Activated CD4-positive, alpha-beta T cell treated with anti-CD3 and anti-CD28 coated beads for 24 hours (primary cell): ENCODE measurements around the gene NUDT14.

Experiments used
- DNase-seq, 2 donors: peaks; one replicate each; pipeline ENCODE4 v3.0.0-alpha.2; 2020; ENCODE audit warnings: low read depth in 2 of 2

Gene NUDT14

DNA sequence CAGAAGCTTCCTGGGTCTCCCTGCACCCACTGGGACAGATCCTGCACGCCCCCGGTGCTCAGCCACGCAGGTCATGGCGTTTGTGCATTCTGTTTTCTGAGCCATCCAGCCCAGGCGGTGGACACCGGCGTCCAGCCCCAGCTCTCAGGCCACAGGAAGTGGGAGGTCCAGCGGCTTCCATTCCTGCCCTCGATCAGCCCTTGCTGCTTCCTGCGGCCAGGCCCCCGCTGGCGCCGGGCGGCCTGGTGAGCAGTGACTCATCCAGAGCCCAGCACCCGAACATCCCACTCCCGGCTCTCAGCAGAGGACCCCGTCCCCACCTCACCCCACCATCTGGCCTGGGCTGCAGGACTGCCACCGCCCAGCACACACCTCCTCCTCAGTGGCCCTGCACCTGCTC, 18.0 kb upstream of the NUDT14 start:
- DNase-seq, result no peak

GRCh38 chr14:105198588-105198987, 17.5 kb upstream of the NUDT14 start:
- no peak for DNase-seq

DNA sequence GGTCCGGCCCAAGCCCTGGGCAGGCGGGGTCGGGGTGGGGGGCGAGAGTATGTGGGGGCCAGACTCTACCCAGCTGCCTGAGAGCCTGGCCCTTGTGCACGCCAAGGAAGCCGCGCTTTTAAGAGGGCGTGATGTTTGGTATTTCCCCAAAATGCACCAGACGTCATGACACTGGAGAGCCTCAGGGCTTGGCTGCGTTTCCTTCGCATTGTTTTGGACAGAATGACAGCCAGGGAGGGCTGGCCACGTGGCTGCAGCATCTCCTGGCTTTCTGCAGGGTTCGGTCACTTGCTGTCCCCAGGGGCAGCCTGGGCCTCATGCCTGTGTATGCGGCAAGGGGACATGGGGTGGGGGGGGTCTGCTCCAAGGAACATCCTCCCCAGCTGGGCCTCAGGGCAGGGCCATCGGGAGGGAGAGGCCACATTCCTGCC, 16.1 kb upstream of the NUDT14 start:
- DNase-seq, result no peak

DNA sequence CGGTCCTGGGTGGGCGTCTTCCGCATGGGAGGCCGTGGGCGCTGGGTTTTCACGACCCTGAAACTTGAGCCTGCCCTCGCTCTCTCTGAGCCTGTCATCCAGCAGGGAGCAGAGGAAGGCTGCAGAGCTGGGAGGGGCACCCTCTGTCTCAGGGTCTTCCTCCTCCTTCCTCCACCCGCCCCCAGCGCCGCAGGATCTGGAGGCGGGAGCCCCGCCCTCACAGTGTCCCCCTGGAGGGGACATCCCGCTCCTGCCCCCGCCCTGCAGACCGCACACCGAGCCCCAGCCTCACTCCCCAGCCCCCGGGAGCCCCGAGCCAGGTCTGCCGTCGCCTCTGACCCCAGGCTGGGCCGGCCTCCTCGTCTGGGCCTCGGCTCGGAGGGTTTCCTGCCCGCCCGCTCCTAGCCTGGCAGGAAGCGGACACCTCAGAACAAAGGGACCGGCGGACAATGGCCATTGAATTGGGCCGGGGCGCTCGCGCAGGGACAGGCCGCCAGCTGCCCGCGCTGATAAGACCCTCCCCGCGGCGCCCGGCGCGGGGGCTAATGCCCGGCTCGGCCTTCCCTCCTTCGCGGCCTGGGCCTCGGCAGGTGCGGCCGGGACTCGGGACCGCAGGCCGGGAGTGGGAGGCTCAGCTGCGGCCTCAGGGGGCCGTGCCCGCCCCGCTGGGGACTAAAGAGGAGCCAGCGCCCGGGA, 15.3 kb upstream of the NUDT14 start:
- DNase-seq, result no peak

- no peak for DNase-seq
Measured at GRCh38 chr14:105195522-105196264, 14.6 kb upstream of the NUDT14 start.

DNA sequence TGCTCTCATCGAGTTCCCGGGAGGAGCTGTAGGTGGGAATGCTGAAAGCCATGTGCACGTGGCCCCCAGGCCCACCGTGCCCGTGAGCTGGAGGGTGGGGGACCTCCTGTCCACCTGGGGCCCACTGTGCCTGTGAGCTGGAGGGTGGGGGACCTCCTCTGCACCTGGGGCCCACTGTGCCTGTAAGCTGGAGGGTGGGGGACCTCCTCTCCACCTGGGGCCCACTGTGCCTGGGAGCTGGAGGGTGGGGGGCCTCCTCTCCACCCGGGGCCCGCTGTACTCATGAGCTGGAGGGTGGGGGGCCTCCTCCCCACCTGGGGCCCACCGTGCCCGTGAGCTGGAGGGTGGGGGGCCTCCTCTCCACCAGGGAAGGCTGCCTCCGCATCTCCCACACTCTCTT, 13.9 kb upstream of the NUDT14 start:
- no peak for DNase-seq

- DNase-seq, result peak in 1 of 2 donors; percentile 28
Measured at GRCh38 chr14:105193916-105194782, 13.0 kb upstream of the NUDT14 start.

- DNase-seq, result no peak
Measured at GRCh38 chr14:105192866-105193731, 12.0 kb upstream of the NUDT14 start.

DNA sequence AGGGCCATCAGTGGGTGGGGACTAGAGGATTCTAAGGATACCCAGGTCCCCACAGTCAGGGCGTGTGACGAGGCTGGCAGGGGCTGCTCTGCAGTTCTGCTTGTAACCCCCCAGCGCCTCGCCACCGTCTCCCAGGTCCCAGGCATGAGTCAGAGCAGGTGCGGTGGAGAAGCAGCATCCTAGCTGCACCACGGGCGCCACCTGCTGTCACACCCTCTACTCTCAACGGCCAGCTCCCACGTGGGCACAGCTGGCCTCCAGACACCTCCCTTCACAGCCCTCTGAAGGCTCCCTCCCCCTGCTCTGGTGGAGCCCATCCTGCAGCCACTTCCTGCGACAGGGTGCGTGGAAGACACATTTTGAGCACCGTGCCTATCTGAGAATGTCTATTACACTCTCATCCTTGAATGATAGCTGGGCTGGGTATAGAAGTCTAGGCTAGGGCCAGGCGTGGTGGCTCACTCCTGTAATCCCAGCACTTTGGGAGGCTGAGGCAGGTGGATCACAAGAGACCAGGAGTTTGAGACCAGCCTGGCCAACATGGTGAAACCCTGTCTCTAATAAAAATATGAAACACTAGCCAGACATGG, 6.9 kb upstream of the NUDT14 start:
- no peak for DNase-seq

DNA sequence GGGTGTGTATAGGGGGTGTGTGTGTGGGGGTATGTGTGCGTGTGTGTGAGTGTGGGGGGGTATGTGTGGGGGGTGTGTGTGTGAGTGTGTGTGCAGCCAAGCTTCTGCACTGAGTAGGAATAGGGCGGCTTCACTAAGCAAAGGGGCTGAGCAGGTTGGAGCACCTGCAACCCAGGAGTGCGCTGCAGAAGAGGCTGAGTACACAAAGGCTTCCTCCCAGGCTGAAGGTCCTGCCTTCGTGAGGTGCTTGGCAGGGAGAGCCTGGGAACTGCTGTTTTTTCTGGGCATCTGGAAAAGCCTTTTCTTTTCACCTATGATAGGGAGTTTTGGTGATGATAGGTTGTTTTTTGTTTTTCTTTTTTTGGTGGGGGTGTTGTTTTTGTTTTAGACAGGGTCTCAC, 6.0 kb upstream of the NUDT14 start:
- DNase-seq, result no peak

DNA sequence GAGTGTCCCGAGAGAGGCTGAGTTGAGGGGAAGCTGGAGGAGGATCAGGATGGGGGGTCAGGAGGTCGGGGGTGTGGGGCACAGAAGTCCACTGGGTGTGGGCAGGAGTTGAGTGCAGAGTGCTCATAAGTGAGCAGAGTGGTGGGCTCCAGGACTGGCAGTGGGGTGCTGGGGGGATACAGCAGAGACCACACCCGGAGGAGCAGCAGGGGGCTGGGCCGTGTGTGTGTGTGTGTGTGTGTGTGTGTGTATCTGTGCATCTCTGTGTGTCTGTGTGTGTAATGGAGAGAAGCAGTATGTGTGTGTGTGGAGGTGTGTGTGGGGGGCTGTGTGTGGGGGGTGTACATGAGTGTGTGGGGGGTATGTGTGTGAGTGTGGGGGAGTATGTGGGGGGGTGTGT, 4.9 kb upstream of the NUDT14 start:
- no peak for DNase-seq

DNA sequence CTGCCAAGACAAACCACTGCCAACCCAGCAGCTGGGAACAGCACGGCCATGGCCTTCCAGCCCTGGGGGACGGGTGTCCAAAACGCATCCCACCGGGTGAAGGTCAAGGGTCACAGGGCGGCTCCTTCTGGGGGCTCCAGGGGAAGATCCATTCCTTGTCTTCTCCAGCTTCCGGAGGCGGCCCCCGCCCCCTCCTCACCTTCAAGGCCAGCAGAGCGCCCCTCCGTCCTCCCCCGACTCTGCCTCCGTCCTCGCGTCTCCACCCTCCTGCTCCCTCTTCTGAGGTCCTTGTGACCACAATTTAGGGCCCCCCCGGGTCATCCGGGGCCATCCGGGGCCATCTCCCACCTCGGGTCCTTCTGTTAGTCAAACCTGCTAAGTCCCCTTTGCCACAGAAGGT, 3.9 kb upstream of the NUDT14 start:
- DNase-seq, result no peak

DNA sequence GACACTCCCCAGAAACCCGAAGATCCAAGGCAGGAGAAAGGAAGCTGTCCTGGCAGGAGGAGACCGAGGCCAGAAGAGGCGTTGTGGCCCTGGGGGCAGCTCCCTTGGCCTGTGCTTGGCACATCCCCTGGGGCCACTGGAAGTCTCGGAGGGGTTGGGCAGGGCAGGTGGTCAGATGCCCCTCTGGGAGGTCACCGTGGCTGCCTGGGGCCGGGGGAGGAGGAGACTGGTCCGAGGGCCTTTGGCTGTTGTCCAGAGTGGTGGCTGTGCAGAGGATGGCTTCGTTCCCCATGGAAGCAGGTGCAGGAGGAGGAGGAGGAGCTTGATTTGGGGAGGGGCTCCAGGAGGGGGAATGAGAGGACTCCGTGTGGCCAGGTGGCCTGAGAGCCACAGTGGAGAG, 3.3 kb upstream of the NUDT14 start:
- DNase-seq, result no peak

- DNase-seq, result no peak
Measured at GRCh38 chr14:105182296-105183020, 1.3 kb upstream of the NUDT14 start.

- no peak for DNase-seq
Measured at GRCh38 chr14:105181549-105182295, 610 bp upstream of the NUDT14 start.

DNA sequence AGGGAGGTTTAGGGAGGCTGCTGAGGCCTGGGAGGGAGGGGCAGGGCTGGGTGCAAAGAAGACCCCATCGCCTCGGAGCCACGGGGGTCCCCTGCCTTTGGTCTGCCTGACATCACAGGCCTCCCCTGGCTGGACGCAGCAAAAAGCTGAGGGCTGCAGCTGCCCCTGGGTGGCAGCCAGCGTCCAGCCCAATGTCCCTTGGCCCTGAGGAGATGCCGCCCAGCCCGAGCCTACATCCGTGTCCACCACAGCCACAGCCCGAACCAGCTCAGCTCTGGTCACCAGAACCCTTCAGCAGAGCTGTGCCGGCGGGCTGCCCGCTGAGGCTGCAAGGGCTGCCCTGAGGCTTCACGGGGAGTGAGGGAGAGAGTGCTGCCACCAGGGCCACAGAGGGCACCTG, 1.9 kb downstream of the NUDT14 start:
- DNase-seq, result no peak

GRCh38 chr14:105178868-105179140, 2.3 kb downstream of the NUDT14 start:
- no peak for DNase-seq

DNA sequence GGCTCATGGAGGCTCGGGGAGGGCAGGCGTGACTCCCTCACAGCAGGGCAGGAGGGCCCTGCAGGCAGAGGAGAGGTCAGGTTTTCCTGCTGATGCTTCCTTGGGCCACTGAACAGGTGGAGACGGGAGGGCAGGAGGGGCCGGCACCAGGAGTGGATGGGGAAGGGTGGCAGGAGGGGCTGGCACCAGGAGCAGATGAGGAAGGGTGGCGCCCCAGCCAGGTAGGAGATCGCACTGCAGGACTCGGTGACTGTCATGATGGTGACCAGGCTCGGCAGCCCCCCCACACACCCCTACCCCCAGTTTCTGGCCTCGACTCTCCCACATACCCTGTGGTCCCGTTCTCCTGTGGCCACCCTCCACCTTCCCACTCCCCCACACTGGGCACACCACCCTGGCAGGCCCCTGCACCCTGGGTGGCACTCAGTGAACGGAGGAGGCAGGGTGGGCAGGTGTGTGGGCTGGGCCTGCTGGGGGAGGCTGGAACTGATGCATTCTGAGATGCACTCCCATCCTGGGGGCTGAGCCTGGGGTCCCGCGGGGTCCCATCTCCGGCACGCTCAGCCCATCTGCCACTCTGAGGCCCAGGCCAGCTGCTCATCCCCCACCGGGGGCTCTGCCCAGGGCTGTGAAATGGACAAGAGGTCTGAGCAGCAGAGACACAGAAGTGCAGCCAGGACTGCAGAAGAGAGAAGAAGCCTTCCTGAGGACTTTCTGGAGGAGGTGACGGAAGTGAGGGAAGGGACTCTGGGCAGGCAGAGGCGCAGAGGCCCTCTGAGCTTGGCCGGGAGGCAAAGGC, 2.8 kb downstream of the NUDT14 start:
- DNase-seq, result no peak

- no peak for DNase-seq
Measured at GRCh38 chr14:105177082-105177481, 4.0 kb downstream of the NUDT14 start.
